ENCODE measurements around the gene LCE2A.

DNA sequence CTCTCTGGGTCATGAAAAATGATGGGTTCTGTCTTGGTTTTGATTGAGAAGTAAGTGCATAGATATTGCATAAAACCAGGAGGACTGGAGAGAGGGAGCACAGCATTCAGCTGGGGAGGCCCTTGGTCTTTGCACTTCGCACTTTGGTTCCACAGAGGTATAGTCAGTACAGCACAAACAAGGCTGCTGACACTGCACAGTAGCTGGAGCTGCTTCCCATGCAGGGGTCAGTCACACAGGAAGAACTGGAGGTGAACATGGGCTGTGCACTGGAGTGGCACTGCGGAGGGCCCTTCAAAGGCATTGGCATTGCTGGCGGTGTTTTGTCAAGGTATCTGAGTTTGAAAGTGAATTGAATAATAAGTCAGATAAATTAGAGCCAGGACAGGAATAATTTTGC is 39.5 kb upstream of the LCE2A start:
- no peak for TF ChIP-seq EZH2phosphoT487 (IDR thresholded peaks at IDR 0.05; ENCODE audit: insufficient read depth, low read depth)
- no peak for TF ChIP-seq EZH2 (IDR thresholded peaks at IDR 0.05; ENCODE audit: insufficient read depth, poor library complexity, severe bottlenecking)
